Thoracic aorta (tissue), 2 donors: ENCODE measurements around the gene TP53INP2. TPM values are rescaled to one million over a fixed set of nuclear protein-coding genes. Genes with fewer than 3 reads are reported as not detected.

Source experiments
- ATAC-seq: fragments of 150-250 bp; one replicate; pipeline ENCODE4 v1.8.0; 2017; ENCODE audit warnings: low read depth; ENCODE audit not compliant: insufficient number of reproducible peaks, low FRiP score
- DNase-seq: peaks from one replicate; pipeline ENCODE4 v3.0.0-alpha.2; 2020; ENCODE audit warnings: low spot score
- H3K27ac ChIP-seq, 2 donors: fragments of 200-600 bp; sonication (generic); 1 replicate in 1 of 2; 2 replicates in 1 of 2; pipeline ENCODE4 v1.5.1; 2016; ENCODE audit warnings: mild to moderate bottlenecking in 2 of 2, moderate library complexity in 2 of 2
- H3K27me3 ChIP-seq: fragments of 200-600 bp; sonication (generic); replicated peaks from 2 replicates; pipeline ENCODE4 v1.6.0; 2016; ENCODE audit warnings: mild to moderate bottlenecking; ENCODE audit not compliant: insufficient read depth
- H3K36me3 ChIP-seq: fragments of 200-600 bp; sonication (generic); one replicate; pipeline ENCODE4 v1.5.1; 2016
- H3K4me1 ChIP-seq, 2 donors: fragments of 200-600 bp; sonication (generic); 1 replicate in 1 of 2; 2 replicates in 1 of 2; pipeline versions ENCODE4 v1.5.1 to v1.6.0; 2016; ENCODE audit warnings: low read depth in 2 of 2, mild to moderate bottlenecking in 1 of 2; ENCODE audit not compliant: control insufficient read depth in 1 of 2
- H3K4me3 ChIP-seq: fragments of 200-600 bp; sonication (generic); 2 replicates; pipeline ENCODE4 v1.5.1; 2016; ENCODE audit warnings: mild to moderate bottlenecking
- H3K9me3 ChIP-seq: fragments of 200-600 bp; sonication (generic); 2 replicates; pipeline ENCODE4 v1.5.1; 2016
- total RNA-seq, 2 donors: library from RNA; depleted of rRNA; stranded (reverse); fragments of >200 nt; gene quantifications; one replicate each; pipeline versions ENCODE4 v1.1.0 to v1.2.3, GENCODE V29; 2016
- TF ChIP-seq, protein P1 (sequence below): fragments of 200-600 bp; sonication (generic); IDR thresholded peaks from one replicate; pipeline ENCODE4 v1.5.1; 2019; ENCODE audit warnings: antibody characterized with exemption

TP53INP2 gene
- total RNA-seq, 2 donors from 2014 or later: 14.4 to 27.7 TPM

DNA sequence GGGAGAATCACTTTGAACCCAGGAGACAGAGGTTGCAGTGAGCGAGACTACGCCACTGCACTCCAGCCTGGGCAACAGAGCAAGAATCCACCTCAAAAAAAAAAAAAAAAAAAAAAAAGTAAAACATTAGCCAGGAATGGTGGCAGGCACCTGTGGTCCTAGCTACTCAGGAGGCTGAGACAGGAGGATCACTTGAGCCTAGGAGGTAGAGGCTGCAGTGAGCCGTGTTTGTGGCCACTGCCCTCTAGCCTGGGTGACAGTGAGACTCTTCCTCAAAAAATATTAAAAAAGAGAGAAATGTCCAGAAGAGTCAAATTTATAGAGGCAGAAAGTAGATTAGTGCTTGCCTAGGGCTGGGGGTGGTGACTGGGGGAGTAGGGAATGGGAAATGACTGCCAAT lies 20.5 kb upstream of the TP53INP2 start:
- Histone ChIP-seq H3K4me1 (no peaks in the 10 kb centered on the region), H3K27ac (no peak overlapping the region), H3K4me3 (no peak overlapping the region), H3K36me3 (no peaks in the 10 kb centered on the region), H3K9me3 (no peaks in the 10 kb centered on the region), H3K27me3 (no peaks in the 10 kb centered on the region)
- no peak for DNase-seq
- TF ChIP-seq, protein P1, sequence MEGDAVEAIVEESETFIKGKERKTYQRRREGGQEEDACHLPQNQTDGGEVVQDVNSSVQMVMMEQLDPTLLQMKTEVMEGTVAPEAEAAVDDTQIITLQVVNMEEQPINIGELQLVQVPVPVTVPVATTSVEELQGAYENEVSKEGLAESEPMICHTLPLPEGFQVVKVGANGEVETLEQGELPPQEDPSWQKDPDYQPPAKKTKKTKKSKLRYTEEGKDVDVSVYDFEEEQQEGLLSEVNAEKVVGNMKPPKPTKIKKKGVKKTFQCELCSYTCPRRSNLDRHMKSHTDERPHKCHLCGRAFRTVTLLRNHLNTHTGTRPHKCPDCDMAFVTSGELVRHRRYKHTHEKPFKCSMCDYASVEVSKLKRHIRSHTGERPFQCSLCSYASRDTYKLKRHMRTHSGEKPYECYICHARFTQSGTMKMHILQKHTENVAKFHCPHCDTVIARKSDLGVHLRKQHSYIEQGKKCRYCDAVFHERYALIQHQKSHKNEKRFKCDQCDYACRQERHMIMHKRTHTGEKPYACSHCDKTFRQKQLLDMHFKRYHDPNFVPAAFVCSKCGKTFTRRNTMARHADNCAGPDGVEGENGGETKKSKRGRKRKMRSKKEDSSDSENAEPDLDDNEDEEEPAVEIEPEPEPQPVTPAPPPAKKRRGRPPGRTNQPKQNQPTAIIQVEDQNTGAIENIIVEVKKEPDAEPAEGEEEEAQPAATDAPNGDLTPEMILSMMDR: no peak
- ATAC-seq: no peak

DNA sequence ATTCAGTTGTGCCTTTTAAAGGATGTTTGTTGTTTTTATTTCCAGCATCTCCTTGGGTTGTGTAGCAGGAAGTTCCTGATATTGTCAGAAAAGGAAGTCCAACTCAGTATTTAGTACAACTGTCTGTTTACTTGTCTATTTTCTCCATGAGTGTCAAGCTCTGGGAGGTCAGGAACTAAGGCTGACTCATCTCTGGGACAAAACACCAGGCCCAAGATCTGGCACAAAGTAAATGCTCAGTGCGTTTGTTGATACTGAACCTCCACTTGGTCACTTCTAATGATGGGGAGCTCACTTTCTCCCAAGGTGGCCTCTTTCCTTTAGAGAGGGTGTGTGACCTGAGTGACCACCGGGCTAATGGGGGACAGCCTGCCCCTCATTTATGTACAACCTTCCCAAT lies 14.7 kb upstream of the TP53INP2 start:
- ATAC-seq: no peak
- no peak overlapping the region for H3K27ac ChIP-seq

DNA sequence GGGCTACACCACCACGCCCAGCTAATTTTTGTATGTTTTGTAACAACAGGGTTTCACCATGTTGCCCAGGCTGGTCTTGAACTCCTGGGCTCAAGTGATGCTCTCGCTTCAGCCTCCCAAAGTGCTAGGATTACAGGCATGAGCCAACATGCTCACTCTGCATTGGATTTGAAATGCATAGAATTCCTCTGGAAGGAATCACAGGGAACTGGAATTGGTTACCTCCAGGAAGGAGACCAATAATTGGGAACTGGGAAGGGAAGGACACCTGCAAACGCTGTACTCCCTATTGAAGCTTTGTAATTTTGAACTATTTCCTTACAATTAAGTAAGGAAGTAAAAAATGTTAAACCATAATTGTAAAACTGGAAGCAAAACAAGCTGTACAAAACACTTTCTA lies 12.3 kb upstream of the TP53INP2 start:
- TF ChIP-seq, protein P1: no peak
- H3K36me3 ChIP-seq: no peaks in the 10 kb centered on the region
- no peak overlapping the region for H3K27ac ChIP-seq
- ATAC-seq (no peak), DNase-seq (no peak)
- no peaks in the 10 kb centered on the region for H3K4me1 ChIP-seq
- H3K4me3 ChIP-seq: no peak overlapping the region
- H3K9me3 ChIP-seq: no peaks in the 10 kb centered on the region
- no peaks in the 10 kb centered on the region for H3K27me3 ChIP-seq

More for the DNA sequence above, 14.7 kb upstream of the TP53INP2 start:
- Histone ChIP-seq H3K27me3 (no peaks in the 10 kb centered on the region), H3K9me3 (no peaks in the 10 kb centered on the region), H3K4me1 (no peaks in the 10 kb centered on the region), H3K36me3 (no peaks in the 10 kb centered on the region), H3K4me3 (no peak overlapping the region)
- DNase-seq: no peak
- TF ChIP-seq, protein P1: no peak

DNA sequence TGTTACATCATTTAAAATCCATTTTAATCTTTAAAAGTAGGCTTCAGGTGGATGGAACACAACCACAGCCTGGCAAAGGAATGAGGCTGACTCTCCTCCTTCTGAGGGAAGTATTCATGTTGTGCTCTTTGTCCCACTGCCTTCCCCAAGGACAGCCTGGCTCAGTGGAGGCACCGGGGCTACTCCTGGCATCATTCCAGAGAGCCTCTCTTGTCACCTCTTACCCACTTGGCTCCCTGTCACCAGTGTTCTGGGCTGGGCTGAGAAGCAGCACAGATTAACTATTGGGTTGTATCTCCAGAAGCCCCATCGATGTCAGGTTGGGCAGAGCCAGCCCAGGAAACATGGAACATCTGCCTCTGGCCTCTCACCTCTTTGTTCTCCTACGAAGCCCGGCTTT lies 10.7 kb upstream of the TP53INP2 start:
- Histone ChIP-seq H3K4me3 (no peak overlapping the region), H3K9me3 (no peaks in the 10 kb centered on the region), H3K27me3 (no peaks in the 10 kb centered on the region), H3K4me1 (no peaks in the 10 kb centered on the region), H3K27ac (no peak overlapping the region), H3K36me3 (no peaks in the 10 kb centered on the region)
- TF ChIP-seq, protein P1: no peak
- ATAC-seq (no peak), DNase-seq (no peak)

DNA sequence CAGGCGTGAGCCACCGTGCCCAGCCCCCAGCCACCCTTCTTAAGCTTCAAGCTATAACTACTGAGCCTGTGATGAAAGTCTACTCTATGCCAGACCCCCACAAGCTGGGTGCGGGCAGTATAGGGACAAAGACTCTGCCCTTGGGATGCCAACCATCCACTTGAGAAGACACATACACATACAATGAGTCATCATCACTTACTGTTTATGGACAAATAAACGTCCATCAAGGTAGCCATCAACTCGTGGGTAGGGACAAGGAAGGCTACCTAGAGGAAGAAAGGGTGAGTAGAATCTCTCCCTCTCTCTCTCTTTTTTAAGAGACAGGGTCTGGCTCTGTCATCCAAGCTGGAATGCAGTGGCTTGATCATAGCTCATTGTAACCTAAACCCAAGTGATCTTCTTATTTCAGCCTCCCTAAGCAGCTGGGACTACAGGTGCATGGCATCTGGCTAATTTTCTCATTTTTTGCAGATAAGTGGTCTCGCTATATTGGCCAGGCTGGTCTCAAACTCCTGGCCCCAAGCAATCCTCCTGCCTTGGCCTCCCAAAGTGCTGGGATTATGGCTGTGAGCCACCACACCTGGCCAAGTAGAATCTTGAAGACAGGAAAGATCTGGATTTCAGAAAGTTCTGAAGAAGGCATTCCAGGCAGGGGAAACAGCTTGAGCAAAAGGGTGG lies 2.6 kb upstream of the TP53INP2 start:
- DNase-seq: no peak
- H3K4me3 ChIP-seq: no peak overlapping the region
- TF ChIP-seq, protein P1: no peak
- H3K27ac ChIP-seq: no peak overlapping the region
- peaks cover 6 to 11% of the 10 kb centered on the region in 2 donors for H3K4me1 ChIP-seq
- no peaks in the 10 kb centered on the region for H3K36me3 ChIP-seq
- H3K9me3 ChIP-seq: no peaks in the 10 kb centered on the region
- H3K27me3 ChIP-seq: no peaks in the 10 kb centered on the region
- no peak for ATAC-seq
